ENCODE results near the gene PKD2L1.
A peak's percentile ranks its signal among the peaks of the same experiment; 100 is the strongest.
"Not testable (repeated sequence)": the region's sequence is repeated elsewhere in the genome, so short reads cannot be mapped to it uniquely, and the experiment has no call there.

The PKD2L1 gene

GRCh38 chr10:100330079-100330478 lies at the start of gene PKD2L1:
Gene PKD2L1 (minus strand): TSS chr10:100330228. CDS start chr10:100330103, 125 bp downstream.
- Histone ChIP-seq H3K36me3 (replicated peaks) (no peaks in the 10 kb centered on the region), H3K27me3 (replicated peaks) (peaks cover 17% of the 10 kb centered on the region), H3K4me3 (ENCODE audit: low read depth, low read length) (no peak within 1 kb of the TSS), H3K27ac (no peak within 1 kb of the TSS)
- no peak for DNase-seq
- in situ Hi-C loops (cut with HindIII; ENCODE audit: low pct_ligation_motif_present, low sequenced_read_pairs): loop anchor here (25.0 kb wide), 2 partner anchors 107 to 182 kb away; partner anchors contain the start of gene SEC31B
- TF ChIP-seq CTCF (IDR thresholded peaks at IDR 0.05; ENCODE audit: low read depth, low read length, missing control alignments): no peak

GRCh38 chr10:100377830-100378229 lies 47.8 kb upstream of the PKD2L1 start:
- no peak for TF ChIP-seq CTCF (IDR thresholded peaks at IDR 0.05; ENCODE audit: low read depth, low read length, missing control alignments)
- in situ Hi-C loops (cut with HindIII; ENCODE audit: low pct_ligation_motif_present, low sequenced_read_pairs): no loop called here

GRCh38 chr10:100376656-100377055 lies 46.6 kb upstream of the PKD2L1 start:
- H3K27me3 ChIP-seq (replicated peaks); DNase-seq; H3K4me3 ChIP-seq (ENCODE audit: low read depth, low read length); H3K36me3 ChIP-seq (replicated peaks); in situ Hi-C loops (cut with HindIII; ENCODE audit: low pct_ligation_motif_present, low sequenced_read_pairs); H3K27ac ChIP-seq: not testable (repeated sequence)

More at GRCh38 chr10:100377830-100378229, 47.8 kb upstream of the PKD2L1 start:
- no peak overlapping the region for H3K4me3 ChIP-seq (ENCODE audit: low read depth, low read length)
- no peak overlapping the region for H3K27ac ChIP-seq
- peaks cover 5% of the 10 kb centered on the region for H3K36me3 ChIP-seq (replicated peaks)
- no peaks in the 10 kb centered on the region for H3K27me3 ChIP-seq (replicated peaks)
- no peak for DNase-seq

DNA sequence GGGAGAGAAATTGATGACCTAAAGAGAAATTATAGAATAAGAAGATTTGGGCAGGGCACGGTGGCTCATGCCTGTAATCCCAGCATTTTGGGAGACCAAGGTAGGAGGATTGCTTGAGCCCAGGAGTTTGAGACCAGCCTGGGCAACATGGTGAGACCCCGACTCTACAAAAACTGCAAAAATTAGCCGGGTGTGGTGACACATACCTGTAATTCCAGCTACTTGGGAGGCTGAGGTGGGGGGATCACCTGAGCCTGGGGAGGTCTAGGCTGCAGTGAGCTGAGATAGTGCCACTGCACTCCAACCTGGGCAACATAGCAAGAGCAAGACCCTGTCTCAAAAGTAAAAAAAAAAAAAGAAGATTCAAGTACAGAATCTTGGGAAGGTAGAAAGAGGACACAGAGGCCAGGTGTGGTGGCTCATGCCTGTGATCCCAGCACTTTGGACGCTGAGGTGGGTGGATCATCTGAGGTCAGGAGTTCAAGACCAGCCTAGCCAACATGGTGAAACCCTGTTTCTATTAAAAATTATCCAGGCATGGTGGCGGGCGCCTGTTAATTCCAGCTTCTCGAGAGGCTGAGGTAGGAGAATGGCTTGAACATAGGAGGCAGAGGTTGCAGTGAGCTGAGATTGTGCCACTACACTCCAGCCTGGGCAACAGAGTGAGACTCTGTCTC lies 44.8 kb upstream of the PKD2L1 start:
- Histone ChIP-seq H3K4me3 (ENCODE audit: low read depth, low read length) (peak overlapping the region; percentile 54), H3K27ac (peak overlapping the region; percentile 100)
- in situ Hi-C loops (cut with HindIII; ENCODE audit: low pct_ligation_motif_present, low sequenced_read_pairs); H3K36me3 ChIP-seq (replicated peaks); H3K27me3 ChIP-seq (replicated peaks); DNase-seq: not testable (repeated sequence)

- DNase-seq: no peak
- in situ Hi-C loops (cut with HindIII; ENCODE audit: low pct_ligation_motif_present, low sequenced_read_pairs): no loop called here
Observed at GRCh38 chr10:100374200-100374655, 44.2 kb upstream of the PKD2L1 start.

GRCh38 chr10:100373298-100374199 lies 43.5 kb upstream of the PKD2L1 start:
- in situ Hi-C loops (cut with HindIII; ENCODE audit: low pct_ligation_motif_present, low sequenced_read_pairs): no loop called here
- H3K27ac ChIP-seq: peak overlapping the region; percentile 100
- no peaks in the 10 kb centered on the region for H3K36me3 ChIP-seq (replicated peaks)

More at GRCh38 chr10:100374200-100374655, 44.2 kb upstream of the PKD2L1 start:
- Histone ChIP-seq H3K27me3 (replicated peaks) (no peaks in the 10 kb centered on the region), H3K4me3 (ENCODE audit: low read depth, low read length) (peak overlapping the region; percentile 54), H3K36me3 (replicated peaks) (no peaks in the 10 kb centered on the region), H3K27ac (peak overlapping the region; percentile 100)
- TF ChIP-seq CTCF (IDR thresholded peaks at IDR 0.05; ENCODE audit: low read depth, low read length, missing control alignments): no peak

More at GRCh38 chr10:100373298-100374199, 43.5 kb upstream of the PKD2L1 start:
- peak overlapping the region; percentile 54 for H3K4me3 ChIP-seq (ENCODE audit: low read depth, low read length)
- no peaks in the 10 kb centered on the region for H3K27me3 ChIP-seq (replicated peaks)
- TF ChIP-seq CTCF (IDR thresholded peaks at IDR 0.05; ENCODE audit: low read depth, low read length, missing control alignments): no peak
- DNase-seq: peak; percentile 100

Data from brain microvascular endothelial cell (primary cell).